H1 (cell line): Measurements from ENCODE around the gene EXOSC7. TPM values are rescaled to one million over a fixed set of nuclear protein-coding genes. Genes with fewer than 3 reads are reported as not detected.

Experiments used
- CTCF ChIA-PET: fragments of 300-600 bp; sonication (Branson Sonifier 250); formaldehyde crosslinking; loops from one replicate; lab custom pipeline; 2021; ENCODE audit not compliant: partially characterized antibody; lab: Charles Lee
- POLR2A ChIA-PET: fragments of 300-600 bp; sonication (Branson Sonifier 250); formaldehyde crosslinking; loops from one replicate; lab custom pipeline; 2021; ENCODE audit warnings: inconsistent platforms; ENCODE audit not compliant: partially characterized antibody; lab: Charles Lee
- DNase-seq, 2 experiments: peaks; one replicate each; pipeline versions ENCODE4 v3.0.0 to v3.0.0-alpha.2; 2010 to 2022; ENCODE audit warnings: low spot score in 2 of 2, low read depth in 1 of 2, mixed read lengths in 1 of 2
- FAIRE-seq: peaks from 2 replicates; lab custom pipeline; 2011; peaks lifted over from hg19 to GRCh38; lab: Jason Lieb, UNC
- H2AFZ ChIP-seq: 2 replicates; pipeline ENCODE4 v1.8.1; 2012; ENCODE audit warnings: low read length, inconsistent platforms
- H2AK5ac ChIP-seq: 2 replicates; pipeline ENCODE4 v1.6.1; 2013; ENCODE audit warnings: low read depth, low read length
- H2BK120ac ChIP-seq: replicated peaks from 2 replicates; pipeline ENCODE3; 2013; ENCODE audit warnings: low read depth, low read length, inconsistent platforms
- H2BK12ac ChIP-seq: 2 replicates; pipeline ENCODE4 v1.6.1; 2013; ENCODE audit warnings: low read depth, low read length
- H2BK15ac ChIP-seq: 2 replicates; pipeline ENCODE4 v1.6.1; 2013; ENCODE audit warnings: low read length
- H2BK20ac ChIP-seq: 2 replicates; pipeline ENCODE4 v1.6.1; 2013; ENCODE audit warnings: low read length
- H2BK5ac ChIP-seq: 2 replicates; pipeline ENCODE4 v1.6.1; 2013; ENCODE audit warnings: low read depth, low read length
- H3K14ac ChIP-seq: 2 replicates; pipeline ENCODE4 v1.6.1; 2013; ENCODE audit warnings: inconsistent platforms; ENCODE audit not compliant: insufficient read length
- H3K18ac ChIP-seq: 2 replicates; pipeline ENCODE4 v1.6.1; 2013; ENCODE audit warnings: low read length; ENCODE audit errors: extremely low read depth
- H3K23ac ChIP-seq: 2 replicates; pipeline ENCODE4 v1.6.1; 2013; ENCODE audit warnings: inconsistent platforms; ENCODE audit not compliant: insufficient read length
- H3K23me2 ChIP-seq: 2 replicates; pipeline ENCODE4 v1.6.1; 2013; ENCODE audit warnings: low read depth, low read length
- H3K27ac ChIP-seq: 2 replicates; pipeline ENCODE4 v1.6.1; 2011; ENCODE audit warnings: low read depth, low read length, inconsistent platforms
- H3K27me3 ChIP-seq, 4 experiments: replicated peaks in 1 of 4; 1 replicate in 1 of 4; 2 replicates in 3 of 4; pipeline versions ENCODE4 v1.6.1 to v1.8.1; 2011 to 2013; ENCODE audit warnings: low read length in 3 of 4, mild to moderate bottlenecking in 3 of 4, inconsistent platforms in 2 of 4, mixed read lengths in 2 of 4, moderate library complexity in 1 of 4; ENCODE audit not compliant: control insufficient read depth in 3 of 4, insufficient read depth in 3 of 4; ENCODE audit errors: extremely low read depth in 1 of 4
- H3K36me3 ChIP-seq, 4 experiments: 2 replicates each; pipeline versions ENCODE4 v1.6.1 to v1.8.1; 2011 to 2013; ENCODE audit warnings: mild to moderate bottlenecking in 4 of 4, low read length in 3 of 4, moderate library complexity in 2 of 4, control low read depth in 1 of 4, inconsistent platforms in 1 of 4; ENCODE audit not compliant: insufficient read depth in 4 of 4, control insufficient read depth in 2 of 4
- H3K4ac ChIP-seq: replicated peaks from 2 replicates; pipeline ENCODE3; 2013; ENCODE audit warnings: low read length, low read depth, mixed read lengths, inconsistent platforms; ENCODE audit not compliant: insufficient read length
- H3K4me1 ChIP-seq, 4 experiments: replicated peaks in 1 of 4; 1 replicate in 1 of 4; 2 replicates in 3 of 4; pipeline versions ENCODE4 v1.6.1 to v1.8.1; 2011 to 2013; ENCODE audit warnings: low read length in 3 of 4, inconsistent platforms in 2 of 4, mixed read lengths in 1 of 4; ENCODE audit not compliant: insufficient read depth in 4 of 4, control insufficient read depth in 3 of 4
- H3K4me2 ChIP-seq, 2 experiments: 2 replicates each; pipeline versions ENCODE4 v1.6.1 to v1.8.1; 2011 to 2013; ENCODE audit warnings: low read depth in 2 of 2, low read length in 2 of 2, control low read depth in 1 of 2, inconsistent platforms in 1 of 2, mild to moderate bottlenecking in 1 of 2; ENCODE audit not compliant: insufficient read depth in 1 of 2
- H3K4me3 ChIP-seq, 4 experiments: fragments of 200-600, 300-600 bp in 1 of 4; sonication (generic), shearing (Covaris generic), sonication (Bioruptor Twin) in 1 of 4; 2 replicates each; pipeline versions ENCODE4 v1.5.1 to v1.8.1; 2011 to 2016; ENCODE audit warnings: low read length in 4 of 4, low read depth in 3 of 4, control low read depth in 2 of 4, inconsistent platforms in 2 of 4, mild to moderate bottlenecking in 2 of 4, mixed read lengths in 1 of 4, moderate library complexity in 1 of 4; ENCODE audit not compliant: insufficient read depth in 2 of 4; ENCODE audit errors: extremely low read depth in 1 of 4
- H3K56ac ChIP-seq: replicated peaks from 2 replicates; pipeline ENCODE3; 2013; ENCODE audit warnings: low read depth, mild to moderate bottlenecking, mixed read lengths, low read length, inconsistent platforms; ENCODE audit not compliant: insufficient read length
- H3K79me1 ChIP-seq: 2 replicates; pipeline ENCODE4 v1.6.1; 2013; ENCODE audit warnings: low read depth, low read length, control low read depth
- H3K79me2 ChIP-seq, 2 experiments: 2 replicates each; pipeline versions ENCODE4 v1.6.1 to v1.8.1; 2012 to 2013; ENCODE audit warnings: low read length in 2 of 2, mild to moderate bottlenecking in 2 of 2, inconsistent platforms in 1 of 2; ENCODE audit not compliant: insufficient read depth in 2 of 2, control insufficient read depth in 1 of 2
- H3K9ac ChIP-seq, 4 experiments: replicated peaks in 1 of 4; 1 replicate in 1 of 4; 2 replicates in 3 of 4; pipeline versions ENCODE4 v1.6.1 to v1.8.1; 2011 to 2013; ENCODE audit warnings: low read depth in 3 of 4, low read length in 3 of 4, control low read depth in 2 of 4, mild to moderate bottlenecking in 2 of 4, moderate library complexity in 2 of 4, inconsistent platforms in 1 of 4; ENCODE audit errors: extremely low read depth in 1 of 4
- H3K9me3 ChIP-seq, 2 experiments: 2 replicates each; pipeline versions ENCODE4 v1.6.1 to v1.8.1; 2012 to 2013; ENCODE audit warnings: mild to moderate bottlenecking in 2 of 2, moderate library complexity in 2 of 2, control low read depth in 1 of 2, inconsistent platforms in 1 of 2, low read depth in 1 of 2, low read length in 1 of 2, mixed read lengths in 1 of 2; ENCODE audit not compliant: insufficient read depth in 2 of 2
- H4K20me1 ChIP-seq, 2 experiments: replicated peaks in 1 of 2; 2 replicates each; pipeline versions ENCODE3 to v1.8.1; 2011 to 2013; ENCODE audit warnings: inconsistent platforms in 2 of 2, low read length in 2 of 2, mild to moderate bottlenecking in 1 of 2; ENCODE audit not compliant: insufficient read depth in 2 of 2, control insufficient read depth in 1 of 2
- H4K5ac ChIP-seq: 2 replicates; pipeline ENCODE4 v1.6.1; 2013; ENCODE audit warnings: low read length, low read depth, mixed read lengths, inconsistent platforms; ENCODE audit not compliant: insufficient read length
- H4K8ac ChIP-seq: 2 replicates; pipeline ENCODE4 v1.8.0; 2013; ENCODE audit warnings: mild to moderate bottlenecking, moderate library complexity, low read length, inconsistent platforms; ENCODE audit not compliant: insufficient read depth; ENCODE audit errors: extremely low read depth
- H4K91ac ChIP-seq: replicated peaks from 2 replicates; pipeline ENCODE3; 2013; ENCODE audit warnings: low read length, mixed read lengths, inconsistent platforms; ENCODE audit not compliant: insufficient read length
- CBX8 ChIP-seq: fragments of 300-800, 300-1000 bp; sonication (generic); IDR thresholded peaks from 2 replicates; pipeline ENCODE4 v1.7.1; 2016; ENCODE audit warnings: low read depth, low read length, borderline replicate concordance
- CEBPB ChIP-seq: IDR thresholded peaks from 2 replicates; pipeline ENCODE4 v1.6.1; 2012; ENCODE audit warnings: low read depth, low read length
- CREB1 ChIP-seq: IDR thresholded peaks from 2 replicates; pipeline ENCODE4 v1.6.1; 2012; ENCODE audit warnings: inconsistent platforms
- CTCF ChIP-seq, 3 experiments: IDR thresholded peaks; 1 replicate in 2 of 3; 2 replicates in 1 of 3; pipeline versions ENCODE4 v1.5.1 to v1.6.1; 2011; ENCODE audit warnings: low read length in 3 of 3, mild to moderate bottlenecking in 3 of 3, inconsistent platforms in 2 of 3, low read depth in 1 of 3, moderate library complexity in 1 of 3; ENCODE audit not compliant: insufficient read depth in 1 of 3; ENCODE audit errors: control extremely low read depth in 1 of 3
- EZH2 ChIP-seq: fragments of 200-600 bp; sonication (generic); IDR thresholded peaks from 2 replicates; pipeline ENCODE4 v1.7.1; 2012; ENCODE audit warnings: low read depth, mild to moderate bottlenecking, moderate library complexity, low read length, inconsistent platforms; ENCODE audit not compliant: severe bottlenecking
- MAFK ChIP-seq: IDR thresholded peaks from 2 replicates; pipeline ENCODE4 v1.6.1; 2012; ENCODE audit warnings: low read depth, mild to moderate bottlenecking, improper control_type of control experiment, low read length
- POU5F1 ChIP-seq: IDR thresholded peaks from 2 replicates; pipeline ENCODE4 v1.6.1; 2011; ENCODE audit warnings: low read depth, mild to moderate bottlenecking, low read length, moderate library complexity
- RAD21 ChIP-seq, 2 experiments: IDR thresholded peaks in 1 of 2; conservative IDR thresholded peaks in 1 of 2; 2 replicates each; pipeline ENCODE4 v1.6.1; 2011; ENCODE audit warnings: low read depth in 2 of 2, low read length in 2 of 2, improper control_type of control experiment in 1 of 2, inconsistent platforms in 1 of 2, mild to moderate bottlenecking in 1 of 2, moderate library complexity in 1 of 2
- RBBP5 ChIP-seq: IDR thresholded peaks from 2 replicates; pipeline ENCODE4 v1.7.1; 2012; ENCODE audit warnings: low read depth, mild to moderate bottlenecking, inconsistent platforms, low read length, moderate library complexity, borderline replicate concordance
- RNF2 ChIP-seq: fragments of 200-900, 300-1000 bp; sonication (generic); IDR thresholded peaks from 2 replicates; pipeline ENCODE4 v1.7.1; 2016; ENCODE audit warnings: borderline replicate concordance, low read depth, mild to moderate bottlenecking, antibody characterized with exemption, low read length; ENCODE audit not compliant: poor library complexity, severe bottlenecking; ENCODE audit errors: missing control alignments
- SP4 ChIP-seq: IDR thresholded peaks from 2 replicates; pipeline ENCODE4 v1.6.1; 2012; ENCODE audit warnings: low read length, inconsistent platforms
- WGBS, 2 experiments: shearing (Covaris generic) in 1 of 2; methylation state at CpG; one replicate each; pipeline versions ENCODE4 v1.1.6 to v1.1.7; 2013 to 2015; ENCODE audit warnings: low lambda C conversion rate in 2 of 2, mixed read lengths in 2 of 2, inconsistent platforms in 1 of 2, low coverage in 1 of 2, missing lambda C conversion rate in 1 of 2; ENCODE audit not compliant: insufficient replicate concordance in 2 of 2, insufficient coverage in 1 of 2, insufficient read length in 1 of 2; ENCODE audit errors: extremely low coverage in 1 of 2, missing lambda C conversion rate in 1 of 2; 5-methylcytosine and 5-hydroxymethylcytosine counted together
- polyA plus RNA-seq, 7 experiments: library from polyadenylated mRNA; depleted of rRNA in 3 of 7; stranded (reverse) in 5 of 7; unstranded in 2 of 7; fragments of >200 nt in 5 of 7; fragments of 200-250 nt in 2 of 7; gene quantifications; 1 replicate in 5 of 7; 2 replicates in 1 of 7; 4 replicates in 1 of 7; pipeline versions ENCODE4 v1.2.1 to v1.2.3, GENCODE V29; 2011 to 2013; ENCODE audit warnings: missing spikeins in 2 of 7, mixed read lengths in 2 of 7
- total RNA-seq: library from RNA; stranded (reverse); fragmentation: NEBNext Ultra II Directional; extraction: Animal tissue kit (Norgen Biotek cat#: 25700); gene quantifications from 2 replicates; pipeline ENCODE4 v1.2.1, GENCODE V29; 2021

The EXOSC7 gene
- total and polyA plus RNA-seq, 2 of the 8 experiments (the other 6 are each of a cell fraction or from before 2014, with no cell fraction given), result 92.7 to 94.5 TPM

GRCh38 chr3:45001738-45002137 is 25.7 kb downstream of the EXOSC7 start:
- no peak overlapping the region for H3K4me3 ChIP-seq
- H4K5ac ChIP-seq, result no peak overlapping the region
- H2AK5ac ChIP-seq, result no peak overlapping the region
- no peak overlapping the region for H2BK20ac ChIP-seq
- H3K27ac ChIP-seq, result no peak overlapping the region
- H3K27me3 ChIP-seq, result no peaks in the 10 kb centered on the region
- no peak overlapping the region for H2BK12ac ChIP-seq
- H3K23ac ChIP-seq, result no peak overlapping the region
- H2BK5ac ChIP-seq, result no peak overlapping the region
- no peak overlapping the region for H3K18ac ChIP-seq
- no peaks in the 10 kb centered on the region; the same call in none of the 2 replicates for H3K79me1 ChIP-seq
- H3K9ac ChIP-seq, result no peak overlapping the region
- CTCF ChIA-PET, result interaction anchor here (5.5 kb wide), 1 partner anchor 10 kb away, joined by 37 read pairs; no protein-coding TSS in a partner anchor
- 80% methylated on average over 3 of the region's 3 CpGs; no CpG with 5 or more reads in 1 of the 2 experiments for WGBS, 2 experiments
- no peak overlapping the region for H3K14ac ChIP-seq
- H4K8ac ChIP-seq, result no peak overlapping the region
- H3K4ac ChIP-seq, result no peak overlapping the region
- FAIRE-seq (no peak), DNase-seq (no peak)
- POLR2A ChIA-PET, result interaction anchor here (1.4 kb wide), 1 partner anchor 15 kb away, joined by 3 read pairs; no protein-coding TSS in a partner anchor
- H3K4me2 ChIP-seq, result no peak overlapping the region
- H2BK120ac ChIP-seq, result no peak overlapping the region
- H2AFZ ChIP-seq, result no peak overlapping the region
- peaks cover 4 to 11% of the 10 kb centered on the region in 2 experiments; a peak in 3 of 4 replicates for H3K9me3 ChIP-seq
- no peaks in the 10 kb centered on the region for H3K23me2 ChIP-seq
- H4K20me1 ChIP-seq, result peaks cover 3 to 6% of the 10 kb centered on the region in 2 experiments
- no peak overlapping the region for H3K56ac ChIP-seq
- no peak overlapping the region for H2BK15ac ChIP-seq
- H4K91ac ChIP-seq, result no peak overlapping the region
- H3K79me2 ChIP-seq, result no peaks in the 10 kb centered on the region
- H3K36me3 ChIP-seq, result peaks cover 21 to 84% (median 66%) of the 10 kb centered on the region in 4 experiments
- no peaks in the 10 kb centered on the region for H3K4me1 ChIP-seq
- TF ChIP-seq CREB1 (no peak), RAD21 (IDR thresholded peaks at IDR 0.05 in 1 of 2, conservative IDR thresholded peaks at IDR 0.05 in 1 of 2; ENCODE audit: low read depth in 2 of 2, low read length in 2 of 2) (no peak), RNF2 (no peak), CEBPB (no peak), POU5F1 (no peak), MAFK (no peak), CTCF (IDR thresholded peaks at IDR 0.05; ENCODE audit: control extremely low read depth in 1 of 3, insufficient read depth in 1 of 3, low read depth in 1 of 3, low read length in 3 of 3) (no peak), EZH2 (no peak), CBX8 (no peak), RBBP5 (no peak), SP4 (no peak)
